ENCODE measurements around the gene SEMA4B.

GRCh38 chr15:90203473-90203872 lies 2.3 kb downstream of the SEMA4B start:
- TF ChIP-seq POLR2AphosphoS2 (IDR thresholded peaks at IDR 0.05; ENCODE audit: low read length) (no peak), ZNF780A (CRISPR knock-in tag; IDR thresholded peaks at IDR 0.05) (no peak), SOX6 (IDR thresholded peaks at IDR 0.05) (no peak), CTCF (IDR thresholded peaks at IDR 0.05 in 2 of 3, conservative IDR thresholded peaks at IDR 0.05 in 1 of 3; ENCODE audit: insufficient read depth in 2 of 3, low read depth in 1 of 3, low read length in 3 of 3) (no peak), TBP (optimal IDR thresholded peaks at IDR 0.05; ENCODE audit: low read depth, low read length) (no peak), EP300 (IDR thresholded peaks at IDR 0.05; ENCODE audit: low read length) (no peak), PBX2 (CRISPR knock-in tag; IDR thresholded peaks at IDR 0.05; ENCODE audit: low read depth) (no peak), PBX2 (tag; conservative IDR thresholded peaks at IDR 0.05; ENCODE audit: low read depth) (no peak)
